Endothelial cell (in vitro differentiated cells): ENCODE results near the gene WT1. TPM values are rescaled to one million over a fixed set of nuclear protein-coding genes. Genes with fewer than 3 reads are reported as not detected.

Source experiments
- DNase-seq: peaks from one replicate; pipeline ENCODE4 v3.0.0; 2021; ENCODE audit warnings: low spot score
- H3K27ac Mint-ChIP-seq: one replicate; pipeline ENCODE4 v1.8.0; 2021; ENCODE audit warnings: mixed read lengths, inconsistent platforms; ENCODE audit not compliant: unreplicated experiment
- H3K27me3 Mint-ChIP-seq: one replicate; pipeline ENCODE4 v1.8.0; 2021; ENCODE audit warnings: mild to moderate bottlenecking, moderate library complexity, mixed read lengths, inconsistent platforms; ENCODE audit not compliant: unreplicated experiment
- H3K36me3 Mint-ChIP-seq: one replicate; pipeline ENCODE4 v1.8.0; 2021; ENCODE audit warnings: mild to moderate bottlenecking, low read depth, mixed read lengths, inconsistent platforms; ENCODE audit not compliant: unreplicated experiment
- H3K4me1 Mint-ChIP-seq: one replicate; pipeline ENCODE4 v1.8.0; 2021; ENCODE audit warnings: mild to moderate bottlenecking, mixed read lengths, inconsistent platforms; ENCODE audit not compliant: unreplicated experiment
- H3K4me3 Mint-ChIP-seq: one replicate; pipeline ENCODE4 v1.8.0; 2021; ENCODE audit warnings: mild to moderate bottlenecking, mixed read lengths, inconsistent platforms; ENCODE audit not compliant: unreplicated experiment
- H3K9me3 Mint-ChIP-seq: one replicate; pipeline ENCODE4 v1.8.0; 2021; ENCODE audit warnings: mixed read lengths, inconsistent platforms; ENCODE audit not compliant: unreplicated experiment
- total RNA-seq: library from RNA; stranded (reverse); fragmentation: NEBNext Ultra II Directional; extraction: Animal tissue kit (Norgen Biotek cat#: 25700); gene quantifications from one replicate; pipeline ENCODE4 v1.2.1, GENCODE V29; 2021; ENCODE audit not compliant: unreplicated experiment
- TF ChIP-seq, protein P1 (sequence below): fragments of 200-600 bp; sonication (generic); IDR thresholded peaks from one replicate; pipeline ENCODE4 v1.5.0; 2021; ENCODE audit warnings: antibody characterized with exemption; ENCODE audit not compliant: unreplicated experiment

Gene WT1
- total RNA-seq, 1 donor from 2014 or later: not detected

DNA sequence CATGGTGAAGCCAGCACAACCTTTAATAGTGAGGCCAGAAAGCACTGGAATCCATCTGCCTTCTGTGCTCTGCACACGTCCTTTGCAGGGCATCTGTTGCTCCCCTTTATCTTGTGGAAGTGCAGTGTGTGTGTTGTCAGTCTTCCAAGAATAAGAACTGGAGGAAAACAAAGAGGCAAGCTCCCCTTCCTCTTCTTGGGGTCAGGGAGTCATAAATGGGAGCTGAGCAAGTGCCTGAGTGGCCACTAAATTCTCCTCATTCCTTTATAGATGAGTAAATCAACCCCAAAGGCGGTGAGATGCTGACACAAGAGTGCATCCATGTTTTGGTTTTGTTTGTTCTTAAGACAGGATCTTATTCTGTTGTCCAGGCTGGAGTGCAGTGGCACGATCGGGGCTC lies 38.3 kb downstream of the WT1 start:
- H3K27me3 Mint-ChIP-seq: peaks cover under 1% of the 10 kb centered on the region
- DNase-seq: no peak
- no peak overlapping the region for H3K4me3 Mint-ChIP-seq
- TF ChIP-seq, protein P1, sequence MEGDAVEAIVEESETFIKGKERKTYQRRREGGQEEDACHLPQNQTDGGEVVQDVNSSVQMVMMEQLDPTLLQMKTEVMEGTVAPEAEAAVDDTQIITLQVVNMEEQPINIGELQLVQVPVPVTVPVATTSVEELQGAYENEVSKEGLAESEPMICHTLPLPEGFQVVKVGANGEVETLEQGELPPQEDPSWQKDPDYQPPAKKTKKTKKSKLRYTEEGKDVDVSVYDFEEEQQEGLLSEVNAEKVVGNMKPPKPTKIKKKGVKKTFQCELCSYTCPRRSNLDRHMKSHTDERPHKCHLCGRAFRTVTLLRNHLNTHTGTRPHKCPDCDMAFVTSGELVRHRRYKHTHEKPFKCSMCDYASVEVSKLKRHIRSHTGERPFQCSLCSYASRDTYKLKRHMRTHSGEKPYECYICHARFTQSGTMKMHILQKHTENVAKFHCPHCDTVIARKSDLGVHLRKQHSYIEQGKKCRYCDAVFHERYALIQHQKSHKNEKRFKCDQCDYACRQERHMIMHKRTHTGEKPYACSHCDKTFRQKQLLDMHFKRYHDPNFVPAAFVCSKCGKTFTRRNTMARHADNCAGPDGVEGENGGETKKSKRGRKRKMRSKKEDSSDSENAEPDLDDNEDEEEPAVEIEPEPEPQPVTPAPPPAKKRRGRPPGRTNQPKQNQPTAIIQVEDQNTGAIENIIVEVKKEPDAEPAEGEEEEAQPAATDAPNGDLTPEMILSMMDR: no peak
- H3K36me3 Mint-ChIP-seq: no peaks in the 10 kb centered on the region
- H3K9me3 Mint-ChIP-seq: no peaks in the 10 kb centered on the region
- no peaks in the 10 kb centered on the region for H3K4me1 Mint-ChIP-seq
- H3K27ac Mint-ChIP-seq: no peak overlapping the region

GRCh38 chr11:32396331-32396730 lies 39.0 kb downstream of the WT1 start:
- no peak for DNase-seq
- Mint-ChIP-seq H3K27me3 (no peaks in the 10 kb centered on the region), H3K4me3 (no peak overlapping the region), H3K9me3 (no peaks in the 10 kb centered on the region), H3K4me1 (no peaks in the 10 kb centered on the region), H3K27ac (no peak overlapping the region), H3K36me3 (no peaks in the 10 kb centered on the region)
- TF ChIP-seq, protein P1: no peak

DNA sequence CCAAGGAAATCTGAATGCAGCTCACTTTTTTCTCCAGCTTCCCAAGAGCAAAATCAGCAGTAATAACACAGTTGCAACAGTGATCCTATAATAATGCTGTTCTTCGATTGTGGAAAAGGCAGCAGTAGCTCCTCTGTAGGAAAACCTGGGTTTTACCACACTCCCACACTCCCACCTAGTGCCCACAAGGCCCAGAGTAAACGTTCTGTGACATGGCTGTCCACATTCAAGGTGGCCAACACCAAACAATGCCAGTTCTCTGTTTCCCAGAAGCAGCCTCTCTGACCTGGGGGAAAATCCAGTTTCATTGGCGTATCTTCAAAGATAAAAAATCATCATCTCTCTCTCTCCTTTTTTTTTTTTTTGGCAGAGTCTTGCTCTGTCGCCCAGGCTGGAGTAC lies 40.2 kb downstream of the WT1 start:
- H3K27me3 Mint-ChIP-seq: no peaks in the 10 kb centered on the region
- H3K36me3 Mint-ChIP-seq: no peaks in the 10 kb centered on the region
- H3K4me3 Mint-ChIP-seq: no peak overlapping the region
- TF ChIP-seq, protein P1: no peak
- H3K9me3 Mint-ChIP-seq: no peaks in the 10 kb centered on the region
- no peak for DNase-seq
- no peaks in the 10 kb centered on the region for H3K4me1 Mint-ChIP-seq
- H3K27ac Mint-ChIP-seq: no peak overlapping the region

GRCh38 chr11:32392840-32393239 lies 42.5 kb downstream of the WT1 start:
- H3K36me3 Mint-ChIP-seq: no peaks in the 10 kb centered on the region
- H3K9me3 Mint-ChIP-seq: no peaks in the 10 kb centered on the region
- TF ChIP-seq, protein P1: no peak
- no peak for DNase-seq
- H3K27ac Mint-ChIP-seq: no peak overlapping the region
- peaks cover 3% of the 10 kb centered on the region for H3K4me1 Mint-ChIP-seq
- no peaks in the 10 kb centered on the region for H3K27me3 Mint-ChIP-seq
- no peak overlapping the region for H3K4me3 Mint-ChIP-seq

DNA sequence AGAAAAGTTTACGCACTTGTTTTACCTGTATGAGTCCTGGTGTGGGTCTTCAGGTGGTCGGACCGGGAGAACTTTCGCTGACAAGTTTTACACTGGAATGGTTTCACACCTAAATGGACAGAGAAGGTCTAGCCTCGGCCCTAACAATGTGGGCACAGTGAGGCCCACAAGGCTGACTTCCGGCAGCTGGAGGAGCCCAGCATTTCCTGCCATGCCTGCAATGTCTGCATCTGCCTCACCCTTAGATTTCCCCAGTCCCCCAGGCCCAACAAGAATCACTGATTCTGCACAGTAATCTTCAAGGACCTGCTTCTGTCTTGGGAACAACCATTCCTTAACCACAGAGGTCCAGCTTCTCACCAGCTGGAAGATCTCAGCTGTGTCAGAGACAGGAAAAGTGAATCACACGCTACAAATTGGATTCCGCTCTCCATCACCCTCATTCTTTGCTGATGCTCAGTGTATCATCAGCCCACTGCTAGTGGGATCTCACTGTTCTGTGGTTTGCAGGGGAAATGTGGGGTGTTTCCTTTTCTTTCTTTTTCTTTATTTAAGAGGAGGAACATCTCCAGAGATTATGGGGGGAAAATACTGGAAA lies 43.3 kb downstream of the WT1 start:
- DNase-seq: no peak
- Mint-ChIP-seq H3K27me3 (no peaks in the 10 kb centered on the region), H3K27ac (no peak overlapping the region), H3K4me3 (no peak overlapping the region), H3K4me1 (peaks cover 6% of the 10 kb centered on the region), H3K9me3 (no peaks in the 10 kb centered on the region), H3K36me3 (no peaks in the 10 kb centered on the region)
- TF ChIP-seq, protein P1: no peak
